HepG2 (cell line): Measurements from ENCODE around the gene HDGF. TPM values are rescaled to one million over a fixed set of nuclear protein-coding genes. Genes with fewer than 3 reads are reported as not detected.

ENCODE experiments used
- GZF1 ChIP-seq: sonication (generic); formaldehyde crosslinking; IDR thresholded peaks from 2 replicates; pipeline ENCODE4 v1.5.1; 2020; ENCODE audit warnings: mild to moderate bottlenecking, missing genetic modification reagents
- IRF2 ChIP-seq: IDR thresholded peaks from 2 replicates; pipeline ENCODE4 v1.6.1; 2018; ENCODE audit warnings: missing genetic modification reagents, missing compliant biosample characterization
- KDM3A ChIP-seq: IDR thresholded peaks from 2 replicates; pipeline ENCODE4 v1.6.1; 2018; ENCODE audit warnings: low read depth, missing compliant biosample characterization
- NR2F1 ChIP-seq, 2 experiments: fragments of 450-650 bp in 1 of 2; formaldehyde crosslinking in 1 of 2; IDR thresholded peaks; 2 replicates each; pipeline versions ENCODE4 v1.5.0 to v1.6.1; 2016 to 2020; ENCODE audit warnings: mild to moderate bottlenecking in 1 of 2, missing compliant biosample characterization in 1 of 2, missing genetic modification reagents in 1 of 2, moderate library complexity in 1 of 2
- XRCC5 ChIP-seq: fragments of 200-400 bp; formaldehyde crosslinking; optimal IDR thresholded peaks from 2 replicates; pipeline ENCODE3; 2017; ENCODE audit warnings: mild to moderate bottlenecking, low read length
- ZNF484 ChIP-seq: sonication (generic); formaldehyde crosslinking; IDR thresholded peaks from 2 replicates; pipeline ENCODE4 v1.5.1; 2020; ENCODE audit warnings: mild to moderate bottlenecking, low read depth, missing genetic modification reagents, borderline replicate concordance
- ZSCAN25 ChIP-seq: sonication (generic); formaldehyde crosslinking; IDR thresholded peaks from 2 replicates; pipeline ENCODE4 v1.8.0; 2022; ENCODE audit warnings: mild to moderate bottlenecking, missing genetic modification reagents
- polyA plus RNA-seq, 8 experiments: library from polyadenylated mRNA; depleted of rRNA in 3 of 8; stranded (reverse) in 7 of 8; unstranded in 1 of 8; fragments of >200 nt; fragmentation: Illumina TruSeq in 4 of 8; extraction: Trizol in 4 of 8; gene quantifications; 2 replicates each; pipeline versions ENCODE4 v1.2.1 to v1.2.3, GENCODE V29; 2011 to 2016; ENCODE audit warnings: low read depth in 4 of 8, missing spikeins in 1 of 8, mixed read lengths in 1 of 8; ENCODE audit not compliant: insufficient read depth in 1 of 8
- total RNA-seq, 5 experiments: library from RNA; depleted of rRNA; stranded (reverse); fragments of >200 nt; fragmentation: Illumina TruSeq; extraction: Trizol; gene quantifications; 2 replicates each; pipeline ENCODE4 v1.2.3, GENCODE V29; 2016; ENCODE audit warnings: low read depth in 1 of 5
- TF ChIP-seq, protein P1 (sequence below): IDR thresholded peaks from 2 replicates; pipeline ENCODE4 v1.6.1; 2012; ENCODE audit warnings: inconsistent platforms
- TF ChIP-seq, protein P2 (sequence below): sonication (generic); formaldehyde crosslinking; conservative IDR thresholded peaks from 2 replicates; pipeline ENCODE4 v1.4.0; 2020; ENCODE audit warnings: missing genetic modification reagents
- TF ChIP-seq, protein P3 (sequence below), 2 experiments: sonication (generic) in 1 of 2; formaldehyde crosslinking in 1 of 2; IDR thresholded peaks; 2 replicates each; pipeline versions ENCODE4 v1.4.0 to v1.6.1; 2018 to 2020; ENCODE audit warnings: missing genetic modification reagents in 2 of 2, borderline replicate concordance in 1 of 2, low read depth in 1 of 2, mild to moderate bottlenecking in 1 of 2, missing biosample characterization in 1 of 2
- TF ChIP-seq, protein P4 (sequence below): sonication (generic); formaldehyde crosslinking; conservative IDR thresholded peaks from 2 replicates; pipeline ENCODE4 v1.8.0; 2022; ENCODE audit warnings: mild to moderate bottlenecking, moderate library complexity, missing genetic modification reagents
- TF ChIP-seq, protein P5 (sequence below): sonication (generic); formaldehyde crosslinking; IDR thresholded peaks from 2 replicates; pipeline ENCODE4 v1.5.0; 2020; ENCODE audit warnings: missing genetic modification reagents
- TF ChIP-seq, protein P6 (sequence below): sonication (generic); formaldehyde crosslinking; IDR thresholded peaks from 2 replicates; pipeline ENCODE4 v1.4.0; 2020; ENCODE audit warnings: missing genetic modification reagents, borderline replicate concordance
- TF ChIP-seq, protein P7 (sequence below): sonication (generic); formaldehyde crosslinking; IDR thresholded peaks from 2 replicates; pipeline ENCODE4 v1.5.1; 2020; ENCODE audit warnings: mild to moderate bottlenecking, missing genetic modification reagents, borderline replicate concordance

HDGF gene
- total and polyA plus RNA-seq, 2 of the 13 experiments (the other 11 are each of a cell fraction or from before 2014, with no cell fraction given): 156 to 196 TPM

DNA sequence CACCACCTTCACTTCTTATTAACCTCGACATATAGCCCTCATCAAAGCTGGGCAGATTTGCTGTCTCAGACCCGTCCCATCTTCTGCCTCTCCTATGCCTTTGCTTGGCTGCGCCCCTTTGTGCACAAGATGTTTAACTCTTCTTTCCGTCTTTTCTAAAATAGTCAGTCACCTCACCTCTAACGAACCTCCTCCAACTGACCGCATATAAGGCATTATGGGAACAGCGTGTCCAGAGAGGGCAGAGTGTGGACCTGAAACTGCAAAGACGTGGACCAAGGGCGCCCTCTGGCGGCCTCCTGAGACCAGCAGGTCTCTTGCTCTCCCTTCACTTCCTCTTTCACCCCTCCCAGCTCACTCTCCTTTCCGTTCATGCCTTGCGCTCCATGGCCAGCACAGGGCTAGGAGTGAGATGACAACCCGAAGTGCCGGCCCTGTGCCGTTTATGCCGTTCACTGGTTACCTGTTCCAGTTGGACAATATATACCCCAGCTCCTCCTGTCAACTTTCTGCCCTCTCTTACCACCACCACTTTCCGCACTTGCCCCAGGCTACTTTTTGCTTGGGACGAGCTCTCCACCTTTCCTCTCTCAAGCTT is 25.7 kb downstream of the HDGF start (continued):
- TF ChIP-seq, protein P1, sequence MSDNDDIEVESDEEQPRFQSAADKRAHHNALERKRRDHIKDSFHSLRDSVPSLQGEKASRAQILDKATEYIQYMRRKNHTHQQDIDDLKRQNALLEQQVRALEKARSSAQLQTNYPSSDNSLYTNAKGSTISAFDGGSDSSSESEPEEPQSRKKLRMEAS: peak; percentile 46; the same call in 1 of the 2 replicates
- TF ChIP-seq, protein P2, sequence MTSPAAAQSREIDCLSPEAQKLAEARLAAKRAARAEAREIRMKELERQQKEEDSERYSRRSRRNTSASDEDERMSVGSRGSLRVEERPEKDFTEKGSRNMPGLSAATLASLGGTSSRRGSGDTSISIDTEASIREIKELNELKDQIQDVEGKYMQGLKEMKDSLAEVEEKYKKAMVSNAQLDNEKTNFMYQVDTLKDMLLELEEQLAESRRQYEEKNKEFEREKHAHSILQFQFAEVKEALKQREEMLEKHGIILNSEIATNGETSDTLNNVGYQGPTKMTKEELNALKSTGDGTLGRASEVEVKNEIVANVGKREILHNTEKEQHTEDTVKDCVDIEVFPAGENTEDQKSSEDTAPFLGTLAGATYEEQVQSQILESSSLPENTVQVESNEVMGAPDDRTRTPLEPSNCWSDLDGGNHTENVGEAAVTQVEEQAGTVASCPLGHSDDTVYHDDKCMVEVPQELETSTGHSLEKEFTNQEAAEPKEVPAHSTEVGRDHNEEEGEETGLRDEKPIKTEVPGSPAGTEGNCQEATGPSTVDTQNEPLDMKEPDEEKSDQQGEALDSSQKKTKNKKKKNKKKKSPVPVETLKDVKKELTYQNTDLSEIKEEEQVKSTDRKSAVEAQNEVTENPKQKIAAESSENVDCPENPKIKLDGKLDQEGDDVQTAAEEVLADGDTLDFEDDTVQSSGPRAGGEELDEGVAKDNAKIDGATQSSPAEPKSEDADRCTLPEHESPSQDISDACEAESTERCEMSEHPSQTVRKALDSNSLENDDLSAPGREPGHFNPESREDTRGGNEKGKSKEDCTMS (CRISPR knock-in tag): no peak
- peak; percentile 81 for TF ChIP-seq IRF2 (CRISPR knock-in tag)
- TF ChIP-seq, protein P3, sequence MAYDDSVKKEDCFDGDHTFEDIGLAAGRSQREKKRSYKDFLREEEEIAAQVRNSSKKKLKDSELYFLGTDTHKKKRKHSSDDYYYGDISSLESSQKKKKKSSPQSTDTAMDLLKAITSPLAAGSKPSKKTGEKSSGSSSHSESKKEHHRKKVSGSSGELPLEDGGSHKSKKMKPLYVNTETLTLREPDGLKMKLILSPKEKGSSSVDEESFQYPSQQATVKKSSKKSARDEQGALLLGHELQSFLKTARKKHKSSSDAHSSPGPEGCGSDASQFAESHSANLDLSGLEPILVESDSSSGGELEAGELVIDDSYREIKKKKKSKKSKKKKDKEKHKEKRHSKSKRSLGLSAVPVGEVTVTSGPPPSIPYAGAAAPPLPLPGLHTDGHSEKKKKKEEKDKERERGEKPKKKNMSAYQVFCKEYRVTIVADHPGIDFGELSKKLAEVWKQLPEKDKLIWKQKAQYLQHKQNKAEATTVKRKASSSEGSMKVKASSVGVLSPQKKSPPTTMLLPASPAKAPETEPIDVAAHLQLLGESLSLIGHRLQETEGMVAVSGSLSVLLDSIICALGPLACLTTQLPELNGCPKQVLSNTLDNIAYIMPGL (CRISPR knock-in tag; IDR thresholded peaks at IDR 0.05; ENCODE audit: borderline replicate concordance in 1 of 2, low read depth in 1 of 2): peak; percentile 75 to 89; a peak in 3 of 4 replicates
- TF ChIP-seq, protein P4, sequence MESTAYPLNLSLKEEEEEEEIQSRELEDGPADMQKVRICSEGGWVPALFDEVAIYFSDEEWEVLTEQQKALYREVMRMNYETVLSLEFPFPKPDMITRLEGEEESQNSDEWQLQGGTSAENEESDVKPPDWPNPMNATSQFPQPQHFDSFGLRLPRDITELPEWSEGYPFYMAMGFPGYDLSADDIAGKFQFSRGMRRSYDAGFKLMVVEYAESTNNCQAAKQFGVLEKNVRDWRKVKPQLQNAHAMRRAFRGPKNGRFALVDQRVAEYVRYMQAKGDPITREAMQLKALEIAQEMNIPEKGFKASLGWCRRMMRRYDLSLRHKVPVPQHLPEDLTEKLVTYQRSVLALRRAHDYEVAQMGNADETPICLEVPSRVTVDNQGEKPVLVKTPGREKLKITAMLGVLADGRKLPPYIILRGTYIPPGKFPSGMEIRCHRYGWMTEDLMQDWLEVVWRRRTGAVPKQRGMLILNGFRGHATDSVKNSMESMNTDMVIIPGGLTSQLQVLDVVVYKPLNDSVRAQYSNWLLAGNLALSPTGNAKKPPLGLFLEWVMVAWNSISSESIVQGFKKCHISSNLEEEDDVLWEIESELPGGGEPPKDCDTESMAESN (CRISPR knock-in tag): no peak
- TF ChIP-seq, protein P5, sequence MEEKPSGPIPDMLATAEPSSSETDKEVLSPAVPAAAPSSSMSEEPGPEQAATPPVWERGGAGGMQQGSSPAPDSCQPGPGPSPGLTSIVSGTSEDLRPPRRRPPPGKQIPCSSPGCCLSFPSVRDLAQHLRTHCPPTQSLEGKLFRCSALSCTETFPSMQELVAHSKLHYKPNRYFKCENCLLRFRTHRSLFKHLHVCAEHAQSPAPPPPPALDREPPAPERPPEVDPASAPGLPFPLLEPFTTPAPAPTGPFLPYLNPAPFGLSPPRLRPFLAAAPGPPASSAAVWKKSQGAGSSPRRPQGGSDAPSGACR (CRISPR knock-in tag): 0 out of 2 replicates have a peak, but pooled peaks have one; percentile 43
- TF ChIP-seq GZF1 (CRISPR knock-in tag): 0 out of 2 replicates have a peak, but pooled peaks have one; percentile 28
- TF ChIP-seq, protein P6, sequence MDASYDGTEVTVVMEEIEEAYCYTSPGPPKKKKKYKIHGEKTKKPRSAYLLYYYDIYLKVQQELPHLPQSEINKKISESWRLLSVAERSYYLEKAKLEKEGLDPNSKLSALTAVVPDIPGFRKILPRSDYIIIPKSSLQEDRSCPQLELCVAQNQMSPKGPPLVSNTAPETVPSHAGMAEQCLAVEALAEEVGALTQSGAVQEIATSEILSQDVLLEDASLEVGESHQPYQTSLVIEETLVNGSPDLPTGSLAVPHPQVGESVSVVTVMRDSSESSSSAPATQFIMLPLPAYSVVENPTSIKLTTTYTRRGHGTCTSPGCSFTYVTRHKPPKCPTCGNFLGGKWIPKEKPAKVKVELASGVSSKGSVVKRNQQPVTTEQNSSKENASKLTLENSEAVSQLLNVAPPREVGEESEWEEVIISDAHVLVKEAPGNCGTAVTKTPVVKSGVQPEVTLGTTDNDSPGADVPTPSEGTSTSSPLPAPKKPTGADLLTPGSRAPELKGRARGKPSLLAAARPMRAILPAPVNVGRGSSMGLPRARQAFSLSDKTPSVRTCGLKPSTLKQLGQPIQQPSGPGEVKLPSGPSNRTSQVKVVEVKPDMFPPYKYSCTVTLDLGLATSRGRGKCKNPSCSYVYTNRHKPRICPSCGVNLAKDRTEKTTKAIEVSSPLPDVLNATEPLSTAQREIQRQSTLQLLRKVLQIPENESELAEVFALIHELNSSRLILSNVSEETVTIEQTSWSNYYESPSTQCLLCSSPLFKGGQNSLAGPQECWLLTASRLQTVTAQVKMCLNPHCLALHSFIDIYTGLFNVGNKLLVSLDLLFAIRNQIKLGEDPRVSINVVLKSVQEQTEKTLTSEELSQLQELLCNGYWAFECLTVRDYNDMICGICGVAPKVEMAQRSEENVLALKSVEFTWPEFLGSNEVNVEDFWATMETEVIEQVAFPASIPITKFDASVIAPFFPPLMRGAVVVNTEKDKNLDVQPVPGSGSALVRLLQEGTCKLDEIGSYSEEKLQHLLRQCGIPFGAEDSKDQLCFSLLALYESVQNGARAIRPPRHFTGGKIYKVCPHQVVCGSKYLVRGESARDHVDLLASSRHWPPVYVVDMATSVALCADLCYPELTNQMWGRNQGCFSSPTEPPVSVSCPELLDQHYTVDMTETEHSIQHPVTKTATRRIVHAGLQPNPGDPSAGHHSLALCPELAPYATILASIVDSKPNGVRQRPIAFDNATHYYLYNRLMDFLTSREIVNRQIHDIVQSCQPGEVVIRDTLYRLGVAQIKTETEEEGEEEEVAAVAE (CRISPR knock-in tag): no peak
- TF ChIP-seq, protein P7, sequence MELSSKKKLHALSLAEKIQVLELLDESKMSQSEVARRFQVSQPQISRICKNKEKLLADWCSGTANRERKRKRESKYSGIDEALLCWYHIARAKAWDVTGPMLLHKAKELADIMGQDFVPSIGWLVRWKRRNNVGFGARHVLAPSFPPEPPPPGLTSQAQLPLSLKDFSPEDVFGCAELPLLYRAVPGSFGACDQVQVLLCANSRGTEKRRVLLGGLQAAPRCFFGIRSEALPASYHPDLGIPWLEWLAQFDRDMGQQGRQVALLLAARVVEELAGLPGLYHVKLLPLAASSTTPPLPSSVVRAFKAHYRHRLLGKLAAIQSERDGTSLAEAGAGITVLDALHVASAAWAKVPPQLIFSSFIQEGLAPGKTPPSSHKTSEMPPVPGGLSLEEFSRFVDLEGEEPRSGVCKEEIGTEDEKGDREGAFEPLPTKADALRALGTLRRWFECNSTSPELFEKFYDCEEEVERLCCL: peak; percentile 52; the same call in 1 of the 2 replicates
- no peak for TF ChIP-seq ZNF484 (CRISPR knock-in tag)
- 0 out of 2 replicates have a peak, but pooled peaks have one; percentile 50 for TF ChIP-seq KDM3A (CRISPR knock-in tag)
- TF ChIP-seq ZSCAN25 (CRISPR knock-in tag): peak; percentile 92
- no peak for TF ChIP-seq NR2F1 (CRISPR knock-in tag; IDR thresholded peaks at IDR 0.05)
- TF ChIP-seq XRCC5: peak; percentile 80
